ENCODE results near the gene CAVIN4. TPM values are rescaled to one million over a fixed set of nuclear protein-coding genes. Genes with fewer than 3 reads are reported as not detected.

The CAVIN4 gene
- total RNA-seq, 1 experiment from 2014 or later, result 0.56 TPM

- no peaks in the 10 kb centered on the region for H3K4me1 Mint-ChIP-seq (ENCODE audit: insufficient read depth, unreplicated experiment)
- intact Hi-C loops (cut with micrococcal nuclease), result no loop called here
- CTCF ChIA-PET, result no interaction called here
- DNase-seq (ENCODE audit: unreplicated experiment), result no peak
- no peaks in the 10 kb centered on the region for H3K27me3 Mint-ChIP-seq (ENCODE audit: insufficient read depth, unreplicated experiment)
- H3K27ac Mint-ChIP-seq (ENCODE audit: low read depth, unreplicated experiment), result no peak overlapping the region
- TF ChIP-seq CTCF (IDR thresholded peaks at IDR 0.05; ENCODE audit: unreplicated experiment), result no peak
- no TSS peak for BruUV-seq (replicated peaks)
- H3K9me3 Mint-ChIP-seq (ENCODE audit: unreplicated experiment), result no peaks in the 10 kb centered on the region
- H3K4me3 Mint-ChIP-seq (ENCODE audit: unreplicated experiment), result no peak overlapping the region
- POLR2A ChIA-PET, result interaction anchor here (0.6 kb wide), 2 partner anchors 262 to 541 kb away, joined by 3 to 4 read pairs; no protein-coding TSS in a partner anchor
- H3K36me3 Mint-ChIP-seq (ENCODE audit: insufficient read depth, unreplicated experiment), result no peaks in the 10 kb centered on the region
Measured at GRCh38 chr9:100578610-100579009, 731 bp downstream of the CAVIN4 start.

GRCh38 chr9:100579665-100580064, 1.8 kb downstream of the CAVIN4 start:
- ChIA-PET CTCF (no interaction called here), POLR2A (no interaction called here)
- Mint-ChIP-seq H3K27ac (ENCODE audit: low read depth, unreplicated experiment) (no peak overlapping the region), H3K4me1 (ENCODE audit: insufficient read depth, unreplicated experiment) (no peaks in the 10 kb centered on the region), H3K4me3 (ENCODE audit: unreplicated experiment) (no peak overlapping the region), H3K36me3 (ENCODE audit: insufficient read depth, unreplicated experiment) (no peaks in the 10 kb centered on the region), H3K9me3 (ENCODE audit: unreplicated experiment) (no peaks in the 10 kb centered on the region), H3K27me3 (ENCODE audit: insufficient read depth, unreplicated experiment) (no peaks in the 10 kb centered on the region)
- BruUV-seq (replicated peaks), result no TSS peak
- no peak for TF ChIP-seq CTCF (IDR thresholded peaks at IDR 0.05; ENCODE audit: unreplicated experiment)
- intact Hi-C loops (cut with micrococcal nuclease), result no loop called here
- DNase-seq (ENCODE audit: unreplicated experiment), result no peak

- Mint-ChIP-seq H3K27ac (ENCODE audit: low read depth, unreplicated experiment) (no peak overlapping the region), H3K27me3 (ENCODE audit: insufficient read depth, unreplicated experiment) (no peaks in the 10 kb centered on the region), H3K36me3 (ENCODE audit: insufficient read depth, unreplicated experiment) (no peaks in the 10 kb centered on the region), H3K4me1 (ENCODE audit: insufficient read depth, unreplicated experiment) (no peaks in the 10 kb centered on the region), H3K9me3 (ENCODE audit: unreplicated experiment) (no peaks in the 10 kb centered on the region), H3K4me3 (ENCODE audit: unreplicated experiment) (no peak overlapping the region)
- intact Hi-C loops (cut with micrococcal nuclease), result no loop called here
- no peak for TF ChIP-seq CTCF (IDR thresholded peaks at IDR 0.05; ENCODE audit: unreplicated experiment)
- DNase-seq (ENCODE audit: unreplicated experiment), result no peak
- no TSS peak for BruUV-seq (replicated peaks)
- ChIA-PET POLR2A (no interaction called here), CTCF (interaction anchor here (1.4 to 2.9 kb wide), 2 partner anchors 16 to 21 kb away, joined by 3 to 20 read pairs; no protein-coding TSS in a partner anchor)
Measured at GRCh38 chr9:100580257-100580656, 2.4 kb downstream of the CAVIN4 start.

GRCh38 chr9:100581081-100581480, 3.2 kb downstream of the CAVIN4 start:
- Mint-ChIP-seq H3K36me3 (ENCODE audit: insufficient read depth, unreplicated experiment) (no peaks in the 10 kb centered on the region), H3K4me3 (ENCODE audit: unreplicated experiment) (no peak overlapping the region), H3K4me1 (ENCODE audit: insufficient read depth, unreplicated experiment) (no peaks in the 10 kb centered on the region), H3K9me3 (ENCODE audit: unreplicated experiment) (no peaks in the 10 kb centered on the region), H3K27ac (ENCODE audit: low read depth, unreplicated experiment) (no peak overlapping the region), H3K27me3 (ENCODE audit: insufficient read depth, unreplicated experiment) (no peaks in the 10 kb centered on the region)
- DNase-seq (ENCODE audit: unreplicated experiment), result no peak
- TF ChIP-seq CTCF (IDR thresholded peaks at IDR 0.05; ENCODE audit: unreplicated experiment), result no peak
- ChIA-PET CTCF (interaction anchor here (1.4 to 2.9 kb wide), 4 partner anchors 14 to 21 kb away, joined by 3 to 20 read pairs (median 3); no protein-coding TSS in a partner anchor), POLR2A (no interaction called here)
- no TSS peak for BruUV-seq (replicated peaks)
- intact Hi-C loops (cut with micrococcal nuclease), result no loop called here
